Glomerular visceral epithelial cell (primary cell): ENCODE results near the gene PPM1G.
"Not testable (repeated sequence)": the region's sequence is repeated elsewhere in the genome, so short reads cannot be mapped to it uniquely, and the experiment has no call there.

ENCODE experiments used
- DNase-seq: peaks from one replicate; pipeline ENCODE4 v3.0.0-alpha.2; 2016; ENCODE audit errors: extremely low spot score

PPM1G gene, protein sequence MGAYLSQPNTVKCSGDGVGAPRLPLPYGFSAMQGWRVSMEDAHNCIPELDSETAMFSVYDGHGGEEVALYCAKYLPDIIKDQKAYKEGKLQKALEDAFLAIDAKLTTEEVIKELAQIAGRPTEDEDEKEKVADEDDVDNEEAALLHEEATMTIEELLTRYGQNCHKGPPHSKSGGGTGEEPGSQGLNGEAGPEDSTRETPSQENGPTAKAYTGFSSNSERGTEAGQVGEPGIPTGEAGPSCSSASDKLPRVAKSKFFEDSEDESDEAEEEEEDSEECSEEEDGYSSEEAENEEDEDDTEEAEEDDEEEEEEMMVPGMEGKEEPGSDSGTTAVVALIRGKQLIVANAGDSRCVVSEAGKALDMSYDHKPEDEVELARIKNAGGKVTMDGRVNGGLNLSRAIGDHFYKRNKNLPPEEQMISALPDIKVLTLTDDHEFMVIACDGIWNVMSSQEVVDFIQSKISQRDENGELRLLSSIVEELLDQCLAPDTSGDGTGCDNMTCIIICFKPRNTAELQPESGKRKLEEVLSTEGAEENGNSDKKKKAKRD

GRCh38 chr2:27409321-27410073, at the start of gene PPM1G:
PPM1G (minus strand) TSS chr2:27409591; CDS start chr2:27409422, 169 bp downstream.
- DNase-seq = peak; percentile 91

GRCh38 chr2:27453968-27454367, 44.6 kb upstream of the PPM1G start:
- DNase-seq = no peak

GRCh38 chr2:27451095-27451494, 41.7 kb upstream of the PPM1G start:
- no peak for DNase-seq

DNA sequence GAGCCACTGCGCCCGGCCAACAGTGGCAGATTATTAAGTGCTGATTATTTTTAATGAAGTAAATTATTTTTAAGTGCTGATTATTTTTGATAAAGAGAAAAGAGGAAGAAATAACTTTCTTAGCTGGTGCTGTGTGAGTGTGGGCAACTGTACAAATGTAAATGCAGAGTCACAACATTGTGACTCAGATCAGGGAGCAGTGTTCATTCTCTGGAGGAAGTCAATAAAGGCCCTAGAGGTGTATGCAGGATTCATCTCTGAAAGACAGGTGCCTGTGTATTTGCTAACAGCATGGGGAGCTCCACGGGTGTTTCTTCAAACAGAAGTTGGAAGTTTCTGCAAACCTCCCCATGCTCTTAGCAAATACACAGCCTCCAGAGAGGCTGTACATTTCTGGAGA, 39.0 kb upstream of the PPM1G start:
- no peak for DNase-seq

DNA sequence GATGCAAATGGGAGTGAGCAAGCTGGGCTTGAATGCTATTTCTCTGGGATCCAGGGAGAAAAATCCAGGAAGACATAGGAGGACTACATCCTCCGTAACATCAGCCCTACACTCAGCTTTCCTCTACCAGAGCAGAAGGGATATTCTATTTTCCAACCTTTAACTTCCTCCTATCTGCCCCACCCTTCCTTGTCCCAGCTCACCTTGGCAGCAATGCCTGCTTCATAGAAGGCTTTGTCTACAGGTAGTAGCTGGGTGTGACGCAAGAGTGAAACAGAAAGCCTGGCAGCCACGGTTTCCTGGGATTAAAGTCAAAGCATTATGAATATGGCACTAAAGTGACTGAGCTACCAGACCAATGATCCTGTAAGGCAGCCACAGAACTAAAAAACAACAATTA, 36.7 kb upstream of the PPM1G start:
- no peak for DNase-seq

DNA sequence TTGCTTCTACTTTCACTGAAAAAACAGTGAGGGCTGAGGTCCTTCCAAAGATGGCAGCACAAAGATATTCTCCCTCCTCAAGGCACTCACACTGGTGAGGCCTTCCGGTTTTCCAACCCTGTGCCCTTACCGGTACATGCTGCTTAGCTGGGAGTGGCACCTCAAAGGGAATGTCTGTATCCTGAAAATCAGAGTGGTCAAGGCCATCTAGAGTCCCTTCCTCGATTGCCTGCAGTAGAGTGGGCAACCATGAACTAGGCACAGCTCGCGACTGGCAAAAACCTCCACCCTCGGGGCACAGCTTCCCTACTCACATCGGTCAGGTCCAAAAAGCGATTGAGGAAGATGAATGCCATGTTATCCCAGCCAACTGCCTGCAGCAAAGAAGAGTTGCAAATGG, 36.2 kb upstream of the PPM1G start:
- no peak for DNase-seq

GRCh38 chr2:27445155-27445554, 35.8 kb upstream of the PPM1G start:
- no peak for DNase-seq

GRCh38 chr2:27442920-27443282, 33.5 kb upstream of the PPM1G start:
- DNase-seq = no peak

- DNase-seq = no peak
These were observed 32.8 kb upstream of the PPM1G start, which contains the start of gene KRTCAP3 for GRCh38 chr2:27441958-27442919. KRTCAP3 (plus strand) TSS chr2:27442381; CDS start chr2:27442413, 32 bp downstream.

GRCh38 chr2:27441226-27441926, 32.0 kb upstream of the PPM1G start:
- no peak for DNase-seq

DNA sequence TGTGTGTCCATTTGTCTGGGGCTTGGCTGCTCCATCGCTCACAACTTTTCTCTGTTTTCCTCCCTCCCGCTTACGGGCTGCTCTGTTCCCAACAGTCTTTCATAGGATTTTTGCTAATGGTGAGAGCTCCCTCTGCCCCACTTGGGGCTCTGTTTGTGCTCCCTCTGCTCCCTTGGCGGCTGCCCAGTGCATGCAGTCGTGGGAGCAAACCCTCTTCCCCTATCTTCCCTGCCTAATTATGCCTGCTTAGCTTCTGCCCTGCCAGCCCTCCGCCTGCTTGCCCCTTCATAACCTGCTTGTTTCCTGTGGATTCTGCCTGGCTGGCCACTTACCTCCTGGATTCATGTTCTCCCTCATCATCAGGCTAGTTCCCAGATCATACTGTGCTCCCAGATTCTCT, 26.2 kb upstream of the PPM1G start:
- no peak for DNase-seq

DNA sequence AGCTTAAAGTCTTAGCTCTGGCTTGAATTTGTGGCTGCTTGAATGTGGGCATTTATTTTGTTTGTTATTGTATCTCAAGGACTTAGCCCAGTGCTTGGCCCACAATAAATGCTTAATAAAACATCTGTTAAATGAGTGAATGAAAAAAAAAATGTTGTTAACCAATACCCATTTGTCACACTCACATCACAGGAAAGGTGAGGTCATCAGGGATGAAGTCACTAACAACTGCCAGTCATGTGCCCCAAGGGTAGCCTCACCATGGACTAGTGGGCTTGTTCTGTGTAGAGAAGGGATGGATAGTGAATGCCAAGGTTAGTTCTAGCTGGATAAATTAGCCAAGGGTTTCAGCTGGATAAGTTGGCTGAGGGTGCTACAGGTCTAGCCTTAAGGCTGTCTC, 22.0 kb upstream of the PPM1G start:
- peak; percentile 34 for DNase-seq

DNA sequence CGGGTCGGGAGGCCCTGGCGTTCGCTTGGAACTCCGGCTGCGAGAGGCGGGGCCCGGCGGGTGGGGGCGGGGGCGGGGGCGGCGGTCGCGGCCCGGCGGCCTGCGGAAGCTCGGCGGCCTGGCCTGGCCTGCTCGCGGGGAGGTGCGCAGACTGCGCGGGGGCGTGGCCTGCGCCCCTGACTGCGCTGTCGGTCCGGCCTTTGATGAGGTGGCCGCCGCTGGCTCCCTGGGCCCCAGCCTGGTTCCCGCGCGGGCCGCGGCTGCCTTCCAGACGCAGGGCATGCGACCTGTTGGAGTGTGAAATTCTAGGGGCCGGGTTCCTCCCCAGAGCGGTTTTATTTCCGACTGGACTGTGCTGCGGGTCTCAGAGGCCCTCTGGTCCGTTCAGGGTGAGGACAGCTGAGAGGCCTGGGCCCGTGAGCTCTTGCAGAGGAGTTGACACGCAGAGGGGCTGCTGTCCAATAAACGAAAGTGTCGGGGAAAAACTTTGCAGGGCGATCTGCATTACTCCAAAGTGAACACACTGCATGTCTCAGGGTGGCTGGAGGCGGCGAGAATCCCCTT, 19.7 kb upstream of the PPM1G start:
- DNase-seq = peak; percentile 90

DNA sequence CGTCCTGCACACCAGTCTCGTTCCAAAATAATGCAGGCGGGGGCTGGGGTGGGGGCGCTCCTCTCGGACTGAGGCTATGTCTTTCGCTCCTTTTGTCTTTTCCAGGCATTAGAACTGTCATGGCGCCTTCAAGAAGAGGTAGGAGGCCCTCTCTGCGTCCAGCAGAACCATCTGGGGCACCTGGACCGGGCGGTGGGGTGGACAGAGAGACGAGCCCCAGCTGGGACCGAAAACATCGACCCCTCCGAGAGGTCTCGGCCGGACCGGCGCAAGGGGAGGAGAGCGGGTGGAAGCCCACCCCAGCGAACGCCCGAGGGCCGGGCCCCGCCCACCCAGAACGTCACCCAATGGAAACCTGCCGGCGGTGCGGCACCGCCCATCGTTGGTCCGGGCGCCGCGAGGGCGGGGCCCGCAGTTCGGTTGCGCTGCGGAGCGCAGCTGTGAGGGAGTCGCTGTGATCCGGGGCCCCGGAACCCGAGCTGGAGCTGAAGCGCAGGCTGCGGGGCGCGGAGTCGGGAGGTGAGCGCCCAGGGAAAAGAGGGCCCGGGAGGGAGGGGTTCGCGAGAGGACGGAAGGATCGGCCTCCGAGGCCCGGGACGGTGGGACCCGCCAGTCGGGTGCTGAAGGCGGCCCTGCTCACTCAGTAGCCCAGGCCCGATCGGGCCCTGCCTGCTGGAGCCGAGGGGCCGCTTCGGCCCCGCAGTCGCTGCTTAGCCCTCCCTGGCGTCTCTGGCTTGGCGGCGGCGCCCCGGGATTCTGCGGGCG, 19.0 kb upstream of the PPM1G start, which contains the start of gene NRBP1:
Gene NRBP1, plus strand, starts transcription at position 419 of the 765 bp plus-strand sequence. CDS start 4,643 bp downstream, outside the sequence.
- peak; percentile 86 for DNase-seq

GRCh38 chr2:27427863-27428212, 18.4 kb upstream of the PPM1G start:
- no peak for DNase-seq

- DNase-seq = not testable (repeated sequence)
These were observed 15.6 kb upstream of the PPM1G start for GRCh38 chr2:27425039-27425438.

DNA sequence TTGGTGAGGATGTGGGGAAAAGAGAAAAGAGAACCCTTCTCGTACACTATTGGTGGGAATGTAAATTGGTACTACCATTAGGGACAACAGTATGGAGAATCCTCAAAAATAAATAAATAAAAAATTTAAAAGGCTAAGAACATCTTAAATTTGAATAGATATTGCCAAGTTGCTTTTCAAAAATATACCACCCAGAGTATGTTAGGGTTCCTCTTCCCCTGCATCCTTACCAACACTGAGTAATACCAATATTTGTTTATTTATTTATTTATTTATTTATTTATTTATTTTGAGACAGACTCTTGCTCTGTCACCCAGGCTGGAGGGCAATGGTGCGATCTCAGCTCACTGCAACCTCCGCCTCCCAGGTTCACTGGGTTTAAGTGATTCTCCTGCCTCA, 13.6 kb upstream of the PPM1G start:
- no peak for DNase-seq

- no peak for DNase-seq
These were observed 12.4 kb upstream of the PPM1G start for GRCh38 chr2:27421660-27422250.

- DNase-seq = no peak
These were observed 11.6 kb upstream of the PPM1G start for GRCh38 chr2:27420996-27421395.
